Amniotic epithelial cell (primary cell): Measurements from ENCODE around the gene RANGAP1.

ENCODE experiments used
- DNase-seq: peaks from one replicate; pipeline ENCODE4 v3.0.0-alpha.2; 2010; ENCODE audit warnings: low read depth

The RANGAP1 gene

GRCh38 chr22:41257696-41258095 lies 28.3 kb downstream of the RANGAP1 start:
- DNase-seq = no peak

GRCh38 chr22:41256254-41257253 lies 29.4 kb downstream of the RANGAP1 start:
- DNase-seq = peak; percentile 90

GRCh38 chr22:41254230-41254629 lies 31.8 kb downstream of the RANGAP1 start:
- DNase-seq = no peak

GRCh38 chr22:41252365-41252764 lies 33.6 kb downstream of the RANGAP1 start:
- DNase-seq = no peak

- DNase-seq = no peak
These were observed 35.9 kb downstream of the RANGAP1 start for GRCh38 chr22:41250127-41250526.

- DNase-seq = no peak
These were observed 36.5 kb downstream of the RANGAP1 start for GRCh38 chr22:41249442-41249841.

- DNase-seq = no peak
These were observed 37.2 kb downstream of the RANGAP1 start for GRCh38 chr22:41248758-41249157.

- no peak for DNase-seq
These were observed 37.7 kb downstream of the RANGAP1 start for GRCh38 chr22:41248314-41248713.

GRCh38 chr22:41247703-41248102 lies 38.3 kb downstream of the RANGAP1 start:
- DNase-seq = no peak

- no peak for DNase-seq
These were observed 40.0 kb downstream of the RANGAP1 start for GRCh38 chr22:41245917-41246499.

GRCh38 chr22:41243361-41243760 lies 42.6 kb downstream of the RANGAP1 start:
- DNase-seq = no peak

GRCh38 chr22:41242396-41243117 lies 43.4 kb downstream of the RANGAP1 start:
- DNase-seq = no peak

GRCh38 chr22:41241133-41241676 lies 44.8 kb downstream of the RANGAP1 start:
- DNase-seq = no peak

GRCh38 chr22:41240377-41241132 lies 45.4 kb downstream of the RANGAP1 start, which contains the start of gene CHADL:
CHADL (minus strand) TSS chr22:41240931; CDS start chr22:41240881, 50 bp downstream.
- no peak for DNase-seq

- no peak for DNase-seq
These were observed 46.4 kb downstream of the RANGAP1 start for GRCh38 chr22:41239443-41240128.

- DNase-seq = no peak
These were observed 47.2 kb downstream of the RANGAP1 start for GRCh38 chr22:41238570-41239442.

- no peak for DNase-seq
These were observed 48.0 kb downstream of the RANGAP1 start for GRCh38 chr22:41237707-41238569.

GRCh38 chr22:41237036-41237706 lies 48.8 kb downstream of the RANGAP1 start:
- DNase-seq = no peak
